Activated CD8-positive, alpha-beta memory T cell treated with anti-CD3 and anti-CD28 coated beads, Interleukin-2, amount 50 U/mL, for 4 hours (primary cell): ENCODE results near the gene STARD9.

Source experiments
- DNase-seq: peaks from one replicate; pipeline ENCODE4 v3.0.0-alpha.2; 2020

Gene STARD9

GRCh38 chr15:42704492-42704926 lies 129.1 kb downstream of the STARD9 start:
- peak; percentile 56 for DNase-seq

GRCh38 chr15:42705336-42705735 lies 129.9 kb downstream of the STARD9 start:
- no peak for DNase-seq

GRCh38 chr15:42707068-42707467 lies 131.7 kb downstream of the STARD9 start:
- DNase-seq = no peak

GRCh38 chr15:42707873-42708544 lies 132.6 kb downstream of the STARD9 start:
- DNase-seq = no peak

GRCh38 chr15:42710662-42711061 lies 135.3 kb downstream of the STARD9 start:
- no peak for DNase-seq

- DNase-seq = no peak
Observed at GRCh38 chr15:42711746-42712145, 136.3 kb downstream of the STARD9 start.

GRCh38 chr15:42712584-42712983 lies 137.2 kb downstream of the STARD9 start:
- DNase-seq = no peak

GRCh38 chr15:42716125-42716524 lies 140.7 kb downstream of the STARD9 start:
- no peak for DNase-seq

- DNase-seq = no peak
Observed at GRCh38 chr15:42716626-42717025, 141.2 kb downstream of the STARD9 start.

GRCh38 chr15:42719043-42719442 lies 143.6 kb downstream of the STARD9 start:
- no peak for DNase-seq

- no peak for DNase-seq
Observed at GRCh38 chr15:42720071-42720470, 144.7 kb downstream of the STARD9 start.

- DNase-seq = no peak
Observed at GRCh38 chr15:42721016-42721415, 145.6 kb downstream of the STARD9 start.

GRCh38 chr15:42721916-42722315 lies 146.5 kb downstream of the STARD9 start:
- DNase-seq = no peak

- DNase-seq = no peak
Observed at GRCh38 chr15:42723068-42723467, 147.7 kb downstream of the STARD9 start.

GRCh38 chr15:42724276-42724675 lies 148.9 kb downstream of the STARD9 start:
- no peak for DNase-seq

GRCh38 chr15:42725331-42725903 lies 150.0 kb downstream of the STARD9 start:
- DNase-seq = no peak

GRCh38 chr15:42726114-42726513 lies 150.7 kb downstream of the STARD9 start:
- DNase-seq = no peak

GRCh38 chr15:42727750-42728381 lies 152.5 kb downstream of the STARD9 start:
- DNase-seq = no peak

GRCh38 chr15:42728560-42728959 lies 153.2 kb downstream of the STARD9 start:
- DNase-seq = no peak

GRCh38 chr15:42728972-42729371 lies 153.6 kb downstream of the STARD9 start:
- no peak for DNase-seq

- DNase-seq = no peak
Observed at GRCh38 chr15:42729409-42729808, 154.0 kb downstream of the STARD9 start.

GRCh38 chr15:42730135-42730534 lies 154.7 kb downstream of the STARD9 start:
- DNase-seq = no peak

- no peak for DNase-seq
Observed at GRCh38 chr15:42730536-42730935, 155.1 kb downstream of the STARD9 start.

- no peak for DNase-seq
Observed at GRCh38 chr15:42731461-42731860, 156.1 kb downstream of the STARD9 start.
